B cell (primary cell): Measurements from ENCODE around the gene RXYLT1. TPM values are rescaled to one million over a fixed set of nuclear protein-coding genes. Genes with fewer than 3 reads are reported as not detected.
"Not testable (repeated sequence)": the region's sequence is repeated elsewhere in the genome, so short reads cannot be mapped to it uniquely, and the experiment has no call there.

Experiments
- ATAC-seq: fragments of 200-7000 bp; cut with Tn5 transposase; one replicate; pipeline ENCODE4 v1.10.0; 2021; ENCODE audit warnings: low read depth, mild to moderate bottlenecking, moderate number of reproducible peaks, moderate library complexity
- CTCF ChIA-PET: fragments of 350-600 bp; sonication (Branson Sonifier 250); formaldehyde crosslinking; loops from one replicate; lab custom pipeline; 2021; ENCODE audit warnings: antibody characterized with exemption, inconsistent platforms; lab: Charles Lee
- POLR2A ChIA-PET: fragments of 350-600 bp; sonication (Branson Sonifier 250); formaldehyde crosslinking; loops from one replicate; lab custom pipeline; 2021; ENCODE audit warnings: antibody characterized with exemption; lab: Charles Lee
- DNase-seq: peaks from one replicate; pipeline ENCODE4 v3.0.0; 2013
- H2AFZ ChIP-seq: 2 replicates; pipeline ENCODE4 v1.6.1; 2012; ENCODE audit warnings: mild to moderate bottlenecking, low read depth, low read length; ENCODE audit not compliant: insufficient read depth, poor library complexity, severe bottlenecking
- H3K27ac ChIP-seq, 2 donors: 1 replicate in 1 of 2; 2 replicates in 1 of 2; pipeline ENCODE4 v1.5.1; 2012 to 2013; ENCODE audit warnings: low read length in 2 of 2, mild to moderate bottlenecking in 2 of 2, moderate library complexity in 1 of 2
- H3K27me3 ChIP-seq, 4 experiments: fragments of 200-600 bp in 1 of 4; sonication (generic) in 1 of 4; replicated peaks in 1 of 4; 1 replicate in 2 of 4; 2 replicates in 2 of 4; pipeline versions ENCODE4 v1.6.1 to v1.7.0; 2013 to 2016; ENCODE audit warnings: low read length in 3 of 4, mild to moderate bottlenecking in 2 of 4, mixed read lengths in 1 of 4, moderate library complexity in 1 of 4; ENCODE audit not compliant: insufficient read depth in 4 of 4, control insufficient read depth in 3 of 4; ENCODE audit errors: control extremely low read depth in 1 of 4
- H3K36me3 ChIP-seq, 2 experiments: replicated peaks in 1 of 2; 1 replicate in 1 of 2; 2 replicates in 1 of 2; pipeline versions ENCODE4 v1.6.1 to v1.7.1; 2013; ENCODE audit warnings: low read length in 1 of 2; ENCODE audit not compliant: insufficient read depth in 2 of 2, control insufficient read depth in 1 of 2; ENCODE audit errors: control extremely low read depth in 1 of 2, extremely low read depth in 1 of 2
- H3K4me1 ChIP-seq, 2 donors: fragments of 200-600 bp in 1 of 2; sonication (generic) in 1 of 2; 1 replicate in 1 of 2; 2 replicates in 1 of 2; pipeline versions ENCODE4 v1.5.1 to v1.6.1; 2013 to 2017; ENCODE audit warnings: low read length in 2 of 2; ENCODE audit not compliant: control insufficient read depth in 2 of 2, insufficient read depth in 2 of 2
- H3K4me2 ChIP-seq: replicated peaks from 2 replicates; pipeline ENCODE3; 2012; ENCODE audit warnings: mild to moderate bottlenecking, low read depth, low read length; ENCODE audit not compliant: poor library complexity, severe bottlenecking
- H3K4me3 ChIP-seq, 5 experiments: fragments of 200-600 bp in 1 of 5; sonication (generic) in 1 of 5; 1 replicate in 3 of 5; 2 replicates in 2 of 5; pipeline versions ENCODE4 v1.5.1 to v1.7.0; 2011 to 2016; ENCODE audit warnings: low read length in 4 of 5, mild to moderate bottlenecking in 4 of 5, low read depth in 2 of 5, control low read depth in 1 of 5, moderate library complexity in 1 of 5; ENCODE audit not compliant: insufficient read depth in 1 of 5; ENCODE audit errors: control extremely low read depth in 1 of 5, extremely low read depth in 1 of 5
- H3K79me2 ChIP-seq: fragments of 200-600 bp; sonication (generic); one replicate; pipeline ENCODE4 v1.6.0; 2016; ENCODE audit warnings: low read length; ENCODE audit not compliant: control insufficient read depth, insufficient read depth
- H3K9ac ChIP-seq: fragments of 200-600 bp; sonication (generic); 2 replicates; pipeline ENCODE4 v1.6.1; 2017; ENCODE audit warnings: mild to moderate bottlenecking, low read length, moderate library complexity
- H3K9me3 ChIP-seq, 3 donors: one replicate each; pipeline versions ENCODE4 v1.6.1 to v1.7.1; 2013; ENCODE audit warnings: low read length in 2 of 3; ENCODE audit not compliant: control insufficient read depth in 2 of 3, insufficient read depth in 1 of 3; ENCODE audit errors: control extremely low read depth in 1 of 3
- H4K20me1 ChIP-seq: 2 replicates; pipeline ENCODE4 v1.6.0; 2012; ENCODE audit warnings: mild to moderate bottlenecking, low read length; ENCODE audit not compliant: insufficient read depth, control insufficient read depth, poor library complexity, severe bottlenecking
- H3K27ac Mint-ChIP-seq: one replicate; pipeline ENCODE4 v1.8.0; 2021; ENCODE audit warnings: mixed read lengths
- H3K27me3 Mint-ChIP-seq: one replicate; pipeline ENCODE4 v1.8.0; 2021; ENCODE audit warnings: mixed read lengths
- H3K4me1 Mint-ChIP-seq: one replicate; pipeline ENCODE4 v1.8.0; 2021; ENCODE audit warnings: mixed read lengths
- H3K4me3 Mint-ChIP-seq: one replicate; pipeline ENCODE4 v1.8.0; 2021; ENCODE audit warnings: mixed read lengths
- H3K9me3 Mint-ChIP-seq: one replicate; pipeline ENCODE4 v1.8.0; 2022; ENCODE audit warnings: mixed read lengths; ENCODE audit not compliant: insufficient read depth
- EZH2 ChIP-seq: IDR thresholded peaks from 2 replicates; pipeline ENCODE4 v1.6.1; 2012; ENCODE audit warnings: borderline replicate concordance, low read depth, mild to moderate bottlenecking, moderate library complexity, low read length; ENCODE audit not compliant: insufficient read depth, poor library complexity, severe bottlenecking
- WGBS: methylation state at CpG from one replicate; pipeline ENCODE4 v1.1.5; 2013; ENCODE audit warnings: missing lambda C conversion rate; ENCODE audit not compliant: insufficient coverage; 5-methylcytosine and 5-hydroxymethylcytosine counted together
- intact Hi-C: fragments of 100-400 bp; cut with micrococcal nuclease; formaldehyde crosslinking; loops from one replicate; pipeline ENCODE4 v1.10.0; 2022
- polyA plus RNA-seq: library from polyadenylated mRNA; depleted of rRNA; stranded (reverse); fragments of >200 nt; gene quantifications from 2 replicates; pipeline ENCODE4 v1.2.3, GENCODE V29; 2012
- total RNA-seq, 2 donors: library from RNA; stranded (reverse); fragments of 120-200 nt in 1 of 2; gene quantifications; 1 replicate in 1 of 2; 2 replicates in 1 of 2; pipeline versions ENCODE4 v1.2.3 to v1.2.4, GENCODE V29; 2013 to 2022
- TF ChIP-seq, protein P1 (sequence below): fragments of 200-600 bp; IDR thresholded peaks from one replicate; pipeline ENCODE4 v1.8.0; 2022; ENCODE audit warnings: antibody characterized with exemption, mild to moderate bottlenecking

Gene RXYLT1
- total and polyA plus RNA-seq, 2 donors (not counting 1 experiment from before 2014, with no cell fraction given), result 9.4 to 16.5 TPM

GRCh38 chr12:63747136-63747535, 32.6 kb upstream of the RXYLT1 start:
- H3K27me3 Mint-ChIP-seq, intact Hi-C loops, H3K4me1 Mint-ChIP-seq, H3K4me3 Mint-ChIP-seq, DNase-seq, ATAC-seq, H3K27ac ChIP-seq, H3K27ac Mint-ChIP-seq, H2AFZ ChIP-seq, H3K4me3 ChIP-seq, H3K27me3 ChIP-seq, H3K79me2 ChIP-seq, H3K4me1 ChIP-seq, H3K9me3 ChIP-seq, CTCF ChIA-PET, H4K20me1 ChIP-seq, H3K4me2 ChIP-seq, H3K9me3 Mint-ChIP-seq, H3K36me3 ChIP-seq, H3K9ac ChIP-seq, POLR2A ChIA-PET: not testable (repeated sequence)

DNA sequence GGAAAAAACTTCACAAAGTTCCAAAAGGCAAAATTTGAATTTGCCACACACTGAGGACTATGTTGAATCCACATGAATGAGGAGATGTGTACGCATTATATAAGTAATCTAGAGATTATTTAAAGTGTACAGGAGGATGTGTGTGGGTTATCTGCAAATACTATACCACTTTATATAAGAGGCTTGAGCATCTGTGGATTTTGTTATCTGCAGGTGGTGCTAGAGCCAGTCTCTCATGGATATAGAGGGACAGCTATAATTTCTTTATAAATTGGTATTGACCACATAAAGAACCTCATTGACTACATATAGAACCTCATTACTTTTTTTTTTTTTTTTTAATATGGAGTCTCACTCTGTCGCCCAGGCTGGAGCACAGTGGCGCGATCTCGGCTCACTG, 32.2 kb upstream of the RXYLT1 start:
- no peaks in the 10 kb centered on the region for H3K36me3 ChIP-seq
- H3K27ac ChIP-seq, result no peak overlapping the region
- no peak overlapping the region for H3K4me2 ChIP-seq
- H3K4me3 Mint-ChIP-seq, result no peak overlapping the region
- WGBS, result no CpG with 5 or more reads among the region's 5 CpGs
- no peaks in the 10 kb centered on the region for H3K9me3 Mint-ChIP-seq
- H3K9ac ChIP-seq, result no peak overlapping the region
- H3K79me2 ChIP-seq, result no peaks in the 10 kb centered on the region
- H4K20me1 ChIP-seq, result no peaks in the 10 kb centered on the region
- ChIA-PET CTCF (no interaction called here), POLR2A (no interaction called here)
- ATAC-seq, result no peak
- H3K27ac Mint-ChIP-seq, result no peak overlapping the region
- DNase-seq, result no peak
- no peak overlapping the region for H2AFZ ChIP-seq
- intact Hi-C loops, result no loop called here
- H3K4me3 ChIP-seq, result no peak overlapping the region
- H3K9me3 ChIP-seq, result no peaks in the 10 kb centered on the region
- H3K27me3 ChIP-seq, result no peaks in the 10 kb centered on the region
- no peak for TF ChIP-seq EZH2
- TF ChIP-seq, protein P1, sequence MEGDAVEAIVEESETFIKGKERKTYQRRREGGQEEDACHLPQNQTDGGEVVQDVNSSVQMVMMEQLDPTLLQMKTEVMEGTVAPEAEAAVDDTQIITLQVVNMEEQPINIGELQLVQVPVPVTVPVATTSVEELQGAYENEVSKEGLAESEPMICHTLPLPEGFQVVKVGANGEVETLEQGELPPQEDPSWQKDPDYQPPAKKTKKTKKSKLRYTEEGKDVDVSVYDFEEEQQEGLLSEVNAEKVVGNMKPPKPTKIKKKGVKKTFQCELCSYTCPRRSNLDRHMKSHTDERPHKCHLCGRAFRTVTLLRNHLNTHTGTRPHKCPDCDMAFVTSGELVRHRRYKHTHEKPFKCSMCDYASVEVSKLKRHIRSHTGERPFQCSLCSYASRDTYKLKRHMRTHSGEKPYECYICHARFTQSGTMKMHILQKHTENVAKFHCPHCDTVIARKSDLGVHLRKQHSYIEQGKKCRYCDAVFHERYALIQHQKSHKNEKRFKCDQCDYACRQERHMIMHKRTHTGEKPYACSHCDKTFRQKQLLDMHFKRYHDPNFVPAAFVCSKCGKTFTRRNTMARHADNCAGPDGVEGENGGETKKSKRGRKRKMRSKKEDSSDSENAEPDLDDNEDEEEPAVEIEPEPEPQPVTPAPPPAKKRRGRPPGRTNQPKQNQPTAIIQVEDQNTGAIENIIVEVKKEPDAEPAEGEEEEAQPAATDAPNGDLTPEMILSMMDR, result no peak
- peaks cover 3% of the 10 kb centered on the region for H3K27me3 Mint-ChIP-seq
- no peaks in the 10 kb centered on the region for H3K4me1 ChIP-seq
- H3K4me1 Mint-ChIP-seq, result no peaks in the 10 kb centered on the region
